ENCODE measurements around the gene IRGC.

DNA sequence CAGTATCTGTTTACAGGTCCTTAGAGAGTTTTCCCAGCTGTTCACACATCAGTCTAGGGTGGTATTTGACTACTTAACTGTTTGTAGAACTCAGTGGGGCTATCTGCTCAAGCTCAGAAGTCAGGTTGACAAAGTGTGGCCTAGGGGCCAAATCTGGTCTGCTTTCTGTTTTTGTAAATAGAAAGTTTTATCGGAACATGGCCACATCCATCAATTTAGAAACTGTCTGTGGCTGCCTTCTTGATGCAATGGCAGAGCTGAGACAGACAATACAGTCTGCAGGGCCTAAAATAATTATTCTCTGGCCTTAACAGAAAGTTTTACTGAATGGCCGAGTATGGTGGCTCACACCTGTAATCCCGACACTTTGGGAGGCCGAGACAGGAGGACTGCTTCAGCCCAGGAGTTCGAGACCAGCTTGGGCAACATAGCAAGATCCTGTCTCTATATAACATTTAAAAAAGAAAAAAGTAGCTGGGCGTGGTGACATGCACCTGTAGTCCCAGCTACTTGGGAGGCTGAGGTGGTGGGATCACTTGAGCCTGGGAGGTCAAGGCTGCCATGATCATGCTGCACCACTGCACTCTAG lies 36.5 kb downstream of the IRGC start:
- TF ChIP-seq, protein P1, sequence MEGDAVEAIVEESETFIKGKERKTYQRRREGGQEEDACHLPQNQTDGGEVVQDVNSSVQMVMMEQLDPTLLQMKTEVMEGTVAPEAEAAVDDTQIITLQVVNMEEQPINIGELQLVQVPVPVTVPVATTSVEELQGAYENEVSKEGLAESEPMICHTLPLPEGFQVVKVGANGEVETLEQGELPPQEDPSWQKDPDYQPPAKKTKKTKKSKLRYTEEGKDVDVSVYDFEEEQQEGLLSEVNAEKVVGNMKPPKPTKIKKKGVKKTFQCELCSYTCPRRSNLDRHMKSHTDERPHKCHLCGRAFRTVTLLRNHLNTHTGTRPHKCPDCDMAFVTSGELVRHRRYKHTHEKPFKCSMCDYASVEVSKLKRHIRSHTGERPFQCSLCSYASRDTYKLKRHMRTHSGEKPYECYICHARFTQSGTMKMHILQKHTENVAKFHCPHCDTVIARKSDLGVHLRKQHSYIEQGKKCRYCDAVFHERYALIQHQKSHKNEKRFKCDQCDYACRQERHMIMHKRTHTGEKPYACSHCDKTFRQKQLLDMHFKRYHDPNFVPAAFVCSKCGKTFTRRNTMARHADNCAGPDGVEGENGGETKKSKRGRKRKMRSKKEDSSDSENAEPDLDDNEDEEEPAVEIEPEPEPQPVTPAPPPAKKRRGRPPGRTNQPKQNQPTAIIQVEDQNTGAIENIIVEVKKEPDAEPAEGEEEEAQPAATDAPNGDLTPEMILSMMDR (IDR thresholded peaks at IDR 0.05; ENCODE audit: insufficient read depth, low read length, poor library complexity, severe bottlenecking): no peak
- no peak for TF ChIP-seq EZH2phosphoT487 (conservative IDR thresholded peaks at IDR 0.05; ENCODE audit: low read length)

Data from SU-DHL-6 (cell line).